Astrocyte (in vitro differentiated cells and primary cell): ENCODE measurements around the gene DACT3. TPM values are rescaled to one million over a fixed set of nuclear protein-coding genes. Genes with fewer than 3 reads are reported as not detected.

ENCODE experiments used
- DNase-seq: peaks from one replicate; pipeline ENCODE4 v3.0.0-alpha.2; 2010; ENCODE audit warnings: low read depth
- FAIRE-seq: peaks from 2 replicates; lab custom pipeline; 2011; peaks lifted over from hg19 to GRCh38; lab: Jason Lieb, UNC
- H2AFZ ChIP-seq: 2 replicates; pipeline ENCODE4 v1.6.0; 2012; ENCODE audit warnings: low read depth, low read length, inconsistent platforms
- H3K27ac ChIP-seq: 2 replicates; pipeline ENCODE4 v1.5.1; 2011; ENCODE audit warnings: low read depth, low read length, inconsistent platforms
- H3K27me3 ChIP-seq: 2 replicates; pipeline ENCODE4 v1.6.0; 2011; ENCODE audit warnings: low read length, inconsistent platforms; ENCODE audit not compliant: insufficient read depth
- H3K36me3 ChIP-seq: 2 replicates; pipeline ENCODE4 v1.5.1; 2011; ENCODE audit warnings: low read length, inconsistent platforms; ENCODE audit not compliant: insufficient read depth
- H3K4me1 ChIP-seq: 2 replicates; pipeline ENCODE4 v1.5.1; 2011; ENCODE audit warnings: low read length, inconsistent platforms; ENCODE audit not compliant: insufficient read depth
- H3K4me2 ChIP-seq: 2 replicates; pipeline ENCODE4 v1.6.0; 2012; ENCODE audit warnings: low read length, inconsistent platforms
- H3K4me3 ChIP-seq: 2 replicates; pipeline ENCODE4 v1.5.1; 2011; ENCODE audit warnings: low read depth, mild to moderate bottlenecking, low read length, inconsistent platforms; ENCODE audit not compliant: insufficient read depth
- H3K79me2 ChIP-seq: 2 replicates; pipeline ENCODE4 v1.6.0; 2012; ENCODE audit warnings: mild to moderate bottlenecking, low read length, inconsistent platforms; ENCODE audit not compliant: insufficient read depth
- H3K9ac ChIP-seq: 2 replicates; pipeline ENCODE4 v1.6.0; 2012; ENCODE audit warnings: mild to moderate bottlenecking, low read length, inconsistent platforms
- H3K9me3 ChIP-seq: 2 replicates; pipeline ENCODE4 v1.5.1; 2012; ENCODE audit warnings: low read depth, mild to moderate bottlenecking, low read length, inconsistent platforms; ENCODE audit not compliant: insufficient read depth
- H4K20me1 ChIP-seq: 2 replicates; pipeline ENCODE4 v1.6.0; 2012; ENCODE audit warnings: low read length, inconsistent platforms; ENCODE audit not compliant: insufficient read depth
- H3K27ac Mint-ChIP-seq: one replicate; pipeline ENCODE4 v1.8.0; 2021; ENCODE audit warnings: mild to moderate bottlenecking, mixed read lengths; ENCODE audit not compliant: unreplicated experiment
- H3K27me3 Mint-ChIP-seq: one replicate; pipeline ENCODE4 v1.8.0; 2021; ENCODE audit warnings: low read depth, mixed read lengths; ENCODE audit not compliant: unreplicated experiment
- H3K36me3 Mint-ChIP-seq: one replicate; pipeline ENCODE4 v1.8.0; 2021; ENCODE audit warnings: low read depth, mixed read lengths; ENCODE audit not compliant: unreplicated experiment
- H3K4me1 Mint-ChIP-seq: one replicate; pipeline ENCODE4 v1.8.0; 2021; ENCODE audit warnings: low read depth, mixed read lengths; ENCODE audit not compliant: unreplicated experiment
- H3K4me3 Mint-ChIP-seq: one replicate; pipeline ENCODE4 v1.8.0; 2021; ENCODE audit warnings: mild to moderate bottlenecking, moderate library complexity, mixed read lengths; ENCODE audit not compliant: unreplicated experiment
- H3K9me3 Mint-ChIP-seq: one replicate; pipeline ENCODE4 v1.8.0; 2021; ENCODE audit warnings: mild to moderate bottlenecking, mixed read lengths; ENCODE audit not compliant: unreplicated experiment
- EZH2 ChIP-seq: IDR thresholded peaks from 2 replicates; pipeline ENCODE4 v1.6.1; 2012; ENCODE audit warnings: mild to moderate bottlenecking, low read length, inconsistent platforms; ENCODE audit not compliant: insufficient read depth
- total RNA-seq: library from RNA; stranded (reverse); gene quantifications from 2 replicates; pipeline ENCODE4 v1.2.1, GENCODE V29; 2021
- TF ChIP-seq, protein P1 (sequence below): IDR thresholded peaks from 2 replicates; pipeline ENCODE4 v1.5.1; 2011; ENCODE audit warnings: low read depth, mild to moderate bottlenecking, inconsistent platforms, low read length, moderate library complexity; ENCODE audit not compliant: insufficient read depth

DACT3 gene
- total RNA-seq, 1 donor from 2014 or later = 19.8 TPM

- H3K27me3 Mint-ChIP-seq = peaks cover 9% of the 10 kb centered on the region
- H3K4me1 Mint-ChIP-seq = peaks cover 3% of the 10 kb centered on the region
- no peaks in the 10 kb centered on the region for H3K79me2 ChIP-seq
- no peaks in the 10 kb centered on the region for H3K36me3 ChIP-seq
- TF ChIP-seq, protein P1, sequence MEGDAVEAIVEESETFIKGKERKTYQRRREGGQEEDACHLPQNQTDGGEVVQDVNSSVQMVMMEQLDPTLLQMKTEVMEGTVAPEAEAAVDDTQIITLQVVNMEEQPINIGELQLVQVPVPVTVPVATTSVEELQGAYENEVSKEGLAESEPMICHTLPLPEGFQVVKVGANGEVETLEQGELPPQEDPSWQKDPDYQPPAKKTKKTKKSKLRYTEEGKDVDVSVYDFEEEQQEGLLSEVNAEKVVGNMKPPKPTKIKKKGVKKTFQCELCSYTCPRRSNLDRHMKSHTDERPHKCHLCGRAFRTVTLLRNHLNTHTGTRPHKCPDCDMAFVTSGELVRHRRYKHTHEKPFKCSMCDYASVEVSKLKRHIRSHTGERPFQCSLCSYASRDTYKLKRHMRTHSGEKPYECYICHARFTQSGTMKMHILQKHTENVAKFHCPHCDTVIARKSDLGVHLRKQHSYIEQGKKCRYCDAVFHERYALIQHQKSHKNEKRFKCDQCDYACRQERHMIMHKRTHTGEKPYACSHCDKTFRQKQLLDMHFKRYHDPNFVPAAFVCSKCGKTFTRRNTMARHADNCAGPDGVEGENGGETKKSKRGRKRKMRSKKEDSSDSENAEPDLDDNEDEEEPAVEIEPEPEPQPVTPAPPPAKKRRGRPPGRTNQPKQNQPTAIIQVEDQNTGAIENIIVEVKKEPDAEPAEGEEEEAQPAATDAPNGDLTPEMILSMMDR = no peak
- TF ChIP-seq EZH2 = peak; percentile 33
- H3K27ac Mint-ChIP-seq = no peak overlapping the region
- peak overlapping the region; percentile 57 for H3K9ac ChIP-seq
- no peak overlapping the region for H3K27ac ChIP-seq
- FAIRE-seq (no peak), DNase-seq (peak; percentile 24)
- H3K4me2 ChIP-seq = peak overlapping the region; percentile 89
- peaks cover 7% of the 10 kb centered on the region for H3K27me3 ChIP-seq
- no peaks in the 10 kb centered on the region for H4K20me1 ChIP-seq
- peak overlapping the region; percentile 83 for H2AFZ ChIP-seq
- H3K4me3 Mint-ChIP-seq = peak overlapping the region; percentile 60
- no peaks in the 10 kb centered on the region for H3K36me3 Mint-ChIP-seq
- H3K9me3 Mint-ChIP-seq = peaks cover 3% of the 10 kb centered on the region
- peaks cover 18% of the 10 kb centered on the region for H3K4me1 ChIP-seq
- H3K4me3 ChIP-seq = peak overlapping the region; percentile 52
- no peaks in the 10 kb centered on the region for H3K9me3 ChIP-seq
Observed at GRCh38 chr19:46639358-46640182, 21.4 kb downstream of the DACT3 start.

DNA sequence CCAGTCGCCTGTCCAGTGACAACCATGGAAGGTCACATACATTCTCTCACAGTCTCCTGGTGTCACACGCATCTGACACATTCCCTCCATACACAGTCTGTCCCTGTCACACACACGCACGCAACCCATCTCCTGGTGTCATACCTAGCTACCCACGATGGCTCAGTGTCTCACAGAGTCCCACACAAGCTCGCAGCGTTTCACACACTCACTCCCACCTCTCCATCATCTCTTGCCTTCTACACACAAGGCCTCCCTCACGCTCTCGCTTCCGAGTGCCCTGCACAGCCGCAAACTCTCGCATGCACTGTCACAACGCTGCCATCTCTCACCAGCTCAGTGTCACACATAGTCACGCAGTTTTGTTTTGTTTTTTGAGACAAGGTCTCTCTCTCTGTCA, 23.8 kb downstream of the DACT3 start:
- Histone ChIP-seq H4K20me1 (no peaks in the 10 kb centered on the region), H3K4me2 (no peak overlapping the region), H3K79me2 (no peaks in the 10 kb centered on the region), H3K9ac (no peak overlapping the region), H3K9me3 (no peaks in the 10 kb centered on the region), H3K27ac (no peak overlapping the region), H3K4me3 (no peak overlapping the region), H3K4me1 (peaks cover 22% of the 10 kb centered on the region), H3K36me3 (no peaks in the 10 kb centered on the region), H2AFZ (no peak overlapping the region), H3K27me3 (peaks cover 7% of the 10 kb centered on the region)
- no peak for DNase-seq
- H3K36me3 Mint-ChIP-seq = no peaks in the 10 kb centered on the region
- no peak overlapping the region for H3K4me3 Mint-ChIP-seq
- H3K9me3 Mint-ChIP-seq = peaks cover 2% of the 10 kb centered on the region
- TF ChIP-seq, protein P1 = no peak
- no peak for TF ChIP-seq EZH2
- FAIRE-seq = no peak
- H3K4me1 Mint-ChIP-seq = peaks cover 7% of the 10 kb centered on the region
- H3K27ac Mint-ChIP-seq = no peak overlapping the region
- peaks cover 5% of the 10 kb centered on the region for H3K27me3 Mint-ChIP-seq
